Breast epithelium (tissue), 3 donors: ENCODE results near the gene ADCY5.

Experiments
- CTCF ChIP-seq, 3 donors: fragments of 450-650 bp; IDR thresholded peaks; one replicate each; pipeline ENCODE4 v1.5.1; 2016 to 2017; ENCODE audit warnings: antibody characterized with exemption in 3 of 3, mild to moderate bottlenecking in 3 of 3, moderate library complexity in 3 of 3
- POLR2A ChIP-seq: fragments of 450-650 bp; IDR thresholded peaks from one replicate; pipeline ENCODE4 v1.6.1; 2016; ENCODE audit warnings: antibody characterized with exemption, mild to moderate bottlenecking, moderate library complexity
- POLR2AphosphoS5 ChIP-seq, 3 donors: sonication (generic); formaldehyde crosslinking; IDR thresholded peaks; one replicate each; pipeline ENCODE4 v1.6.1; 2017; ENCODE audit warnings: antibody characterized with exemption in 3 of 3

- TF ChIP-seq CTCF (IDR thresholded peaks at IDR 0.05) (no peak), POLR2A (no peak), POLR2AphosphoS5 (IDR thresholded peaks at IDR 0.05) (no peak)
Measured at GRCh38 chr3:123429362-123430125, 19.3 kb downstream of the ADCY5 start.
